Stimulated activated CD4-positive, alpha-beta T cell treated with anti-CD3 and anti-CD28 coated beads, Interleukin-12 subunit alpha, Interleukin-12 subunit beta, amount 100 ng/mL, for 24 hours (primary cell): ENCODE results near the gene DHPS.
"Not testable (repeated sequence)": the region's sequence is repeated elsewhere in the genome, so short reads cannot be mapped to it uniquely, and the experiment has no call there.

Experiments
- DNase-seq, 2 experiments: peaks; one replicate each; pipeline ENCODE4 v3.0.0-alpha.2; 2020; ENCODE audit warnings: low read depth in 2 of 2

DHPS gene

DNA sequence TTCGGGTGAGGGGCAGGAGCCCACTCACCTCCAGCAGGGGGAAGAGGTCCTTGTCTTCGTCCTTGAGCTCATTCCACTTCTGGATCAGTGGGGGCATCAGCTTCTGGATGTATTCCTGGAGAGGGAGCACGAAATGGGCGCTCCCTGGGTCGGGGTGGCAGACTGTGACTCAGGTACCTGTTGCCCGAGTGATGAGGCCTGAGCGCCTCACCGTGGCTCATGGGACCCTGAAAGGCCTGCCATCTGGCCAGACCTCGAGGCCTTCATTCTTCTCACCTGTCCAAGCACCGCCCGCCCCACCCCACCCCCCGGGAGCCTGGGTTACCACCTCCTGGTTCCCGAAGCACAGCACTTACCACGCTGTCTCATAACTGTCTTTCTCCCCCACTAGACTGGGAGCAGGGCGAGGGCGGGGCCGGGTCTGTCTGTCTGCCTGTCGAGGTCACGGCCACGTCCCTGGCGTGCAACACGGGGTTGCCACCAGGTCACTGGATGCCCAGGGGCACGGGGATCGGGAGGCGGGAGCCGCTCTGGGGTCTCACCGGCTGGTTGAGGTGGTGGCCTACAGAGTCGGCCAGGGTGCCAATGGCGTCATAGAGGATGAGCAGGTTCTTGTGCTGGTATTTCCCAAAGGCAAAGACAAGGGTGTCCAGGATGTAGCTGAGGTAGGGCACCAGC lies 24.1 kb upstream of the DHPS start:
- no peak for DNase-seq

- DNase-seq: no peak
Measured at GRCh38 chr19:12705169-12705568, 23.5 kb upstream of the DHPS start.

DNA sequence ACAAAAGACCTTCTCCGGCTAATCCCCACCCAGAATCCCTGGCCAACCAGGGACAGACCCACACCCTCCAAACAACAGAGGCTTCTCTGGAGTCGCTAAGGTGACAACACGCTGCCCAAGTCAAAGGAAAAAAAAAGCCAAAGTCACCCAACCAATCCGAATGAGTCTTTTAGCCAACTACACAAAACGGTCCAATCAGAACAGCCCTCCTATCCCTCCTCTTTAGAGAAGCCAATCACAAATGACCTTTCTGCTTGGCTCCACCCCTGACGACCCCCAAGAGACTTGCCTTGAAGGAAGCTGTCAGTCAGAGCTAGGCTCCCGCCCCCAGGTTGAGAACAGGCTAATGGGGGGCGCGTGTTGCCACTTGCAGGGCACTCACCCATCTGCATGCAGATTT lies 21.4 kb upstream of the DHPS start:
- DNase-seq: no peak

DNA sequence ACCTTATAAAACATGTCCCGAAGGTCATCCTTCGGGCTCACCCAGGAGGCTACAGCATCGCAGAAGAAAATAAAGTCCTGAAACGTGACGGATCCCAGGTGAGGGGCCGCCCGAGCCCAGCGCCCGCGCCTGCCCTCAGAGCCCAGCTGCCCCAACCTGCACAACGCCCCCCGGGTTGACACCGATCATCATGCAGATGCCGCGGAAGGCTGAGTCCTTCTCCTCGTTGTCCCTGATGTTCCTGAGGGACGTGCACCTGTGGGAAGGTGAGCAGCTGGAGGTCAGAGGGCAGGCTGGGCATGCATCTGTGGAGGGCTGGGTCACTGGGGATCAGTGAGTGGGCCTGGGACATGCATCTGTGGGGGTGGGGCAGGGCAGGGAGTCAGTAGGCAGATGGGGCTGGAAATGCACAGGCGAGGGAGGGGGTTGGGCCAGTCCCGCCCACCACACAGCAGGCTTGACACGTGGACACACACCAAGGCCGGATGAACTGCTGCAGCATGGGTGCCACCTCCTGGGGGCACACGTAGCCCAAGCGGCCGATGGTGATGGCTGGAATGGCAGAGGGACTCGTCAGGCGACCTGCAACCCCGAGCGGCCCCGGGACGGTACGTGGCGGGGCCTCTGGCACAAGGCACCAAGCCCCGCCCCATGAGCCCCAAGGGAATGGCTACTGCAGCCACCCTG lies 20.1 kb upstream of the DHPS start:
- no peak for DNase-seq

DNA sequence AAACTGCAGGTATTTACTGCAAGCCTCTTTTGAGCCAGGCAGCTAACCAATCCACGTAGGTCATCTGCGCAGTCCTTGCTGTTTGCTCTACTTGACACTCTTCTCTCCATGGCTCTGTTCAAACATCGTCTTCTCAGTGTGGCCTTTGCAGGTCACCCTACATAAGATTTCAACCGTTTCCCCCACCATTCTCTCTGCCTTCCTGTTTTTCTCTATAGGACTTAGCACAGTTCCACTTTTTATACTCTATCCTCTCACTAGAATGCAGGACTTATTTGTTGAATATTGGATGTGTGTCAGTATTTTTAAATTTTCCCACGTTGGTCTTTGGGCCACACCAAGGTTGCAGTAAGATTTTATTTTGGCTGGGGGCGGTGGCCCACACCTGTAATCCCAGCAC lies 16.5 kb upstream of the DHPS start:
- DNase-seq: no peak

DNA sequence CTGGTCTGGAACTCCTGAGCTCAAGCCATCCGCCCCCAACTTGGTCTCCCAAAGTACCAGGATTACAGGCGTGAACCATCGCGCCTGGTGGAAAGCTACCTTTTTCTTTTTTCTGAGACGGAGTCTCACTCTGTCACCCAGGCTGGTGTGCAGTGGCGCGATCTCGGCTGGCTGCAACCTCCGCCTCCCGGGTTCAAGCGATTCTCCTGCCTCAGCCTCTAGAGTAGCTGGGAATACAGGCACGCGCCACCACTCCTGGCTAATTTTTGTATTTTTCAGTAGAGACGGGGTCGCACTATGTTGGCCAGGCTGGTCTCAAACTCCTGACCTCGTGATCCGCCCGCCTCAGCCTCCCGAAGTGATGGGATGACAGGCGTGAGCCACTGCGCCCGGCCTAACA lies 15.7 kb upstream of the DHPS start:
- not testable (repeated sequence) for DNase-seq

GRCh38 chr19:12696366-12697335 lies 15.0 kb upstream of the DHPS start, which contains the start of gene FBXW9:
Gene FBXW9 (minus strand): TSS chr19:12696631. CDS start chr19:12696581, 50 bp downstream.
- DNase-seq: peak; percentile 95 to 98

DNA sequence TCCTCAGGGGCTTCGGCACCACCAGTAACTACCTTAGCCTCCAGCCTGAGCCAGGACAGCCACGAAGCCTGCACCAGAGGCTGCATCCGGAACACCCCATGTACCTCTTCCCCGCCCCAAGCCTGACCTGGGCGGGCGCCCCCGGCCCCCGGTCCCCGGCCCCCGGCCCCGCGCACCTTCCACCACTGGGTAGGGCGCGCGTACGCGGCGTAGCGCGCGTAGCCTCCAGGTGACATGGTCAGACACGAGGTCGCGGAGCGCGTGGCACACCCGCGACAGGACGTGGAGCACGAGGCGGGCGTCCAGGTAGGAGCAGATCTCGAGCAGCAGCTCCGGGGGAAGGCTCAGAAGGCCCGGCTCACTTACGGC lies 14.3 kb upstream of the DHPS start:
- no peak for DNase-seq

DNA sequence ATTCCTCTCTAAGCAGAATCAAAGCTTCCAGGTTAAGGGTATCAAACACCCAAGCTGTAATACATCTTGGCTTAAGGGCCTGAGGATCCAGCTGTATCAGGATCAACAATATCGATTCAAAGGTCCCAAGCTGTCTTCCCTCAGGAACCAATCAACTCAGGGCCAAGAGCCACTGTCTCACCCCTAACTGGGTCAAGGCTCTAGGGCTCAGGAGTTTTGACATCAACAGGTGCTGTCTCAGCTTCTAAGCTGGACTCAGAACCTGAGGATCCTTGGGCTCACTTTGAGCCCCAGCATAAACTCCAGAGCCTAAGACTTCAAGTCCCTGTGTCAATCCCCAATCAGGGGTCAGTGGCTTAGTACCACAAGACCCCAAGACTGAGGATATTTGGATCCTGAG lies 13.8 kb upstream of the DHPS start:
- no peak for DNase-seq

DNA sequence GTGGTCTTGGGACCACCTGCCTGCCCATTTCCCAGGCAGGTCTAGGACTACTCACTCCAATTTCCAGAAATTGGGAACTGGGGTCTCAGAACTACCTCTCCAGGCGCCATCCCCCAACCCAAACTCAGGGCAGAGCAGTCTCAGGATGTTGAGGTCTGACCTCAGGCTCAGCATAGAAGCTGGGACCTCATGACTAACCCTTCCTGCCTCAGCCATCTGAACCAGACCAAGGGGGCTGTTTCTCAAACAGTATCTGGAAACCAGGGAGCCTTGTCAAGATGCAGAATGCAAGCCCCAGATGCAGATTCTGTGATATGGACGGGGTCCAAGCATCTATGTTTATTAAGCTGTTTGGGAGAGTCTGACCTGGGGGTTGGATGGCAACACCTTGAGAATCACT lies 13.4 kb upstream of the DHPS start:
- no peak for DNase-seq

DNA sequence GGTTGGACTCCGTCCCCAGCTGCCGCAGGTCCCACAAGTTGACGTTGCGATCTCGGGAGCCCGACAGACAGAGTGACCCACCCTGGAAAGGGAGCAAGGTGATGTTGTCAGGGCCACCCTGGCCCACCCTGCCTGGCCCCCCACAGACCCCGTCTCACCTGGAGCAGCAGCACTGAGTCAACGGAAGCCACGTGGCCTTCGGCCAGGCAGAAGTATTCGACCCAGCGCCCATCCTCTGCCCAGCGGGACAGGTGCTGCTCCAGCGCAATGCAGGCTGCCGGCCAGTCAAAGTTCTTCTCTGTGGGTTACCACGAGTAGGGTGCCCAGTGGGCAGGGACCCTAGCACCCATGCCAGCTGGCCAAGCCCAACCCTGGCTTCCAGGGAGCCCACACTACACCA lies 13.0 kb upstream of the DHPS start:
- no peak for DNase-seq

- no peak for DNase-seq
Measured at GRCh38 chr19:12692960-12693359, 11.3 kb upstream of the DHPS start.

DNA sequence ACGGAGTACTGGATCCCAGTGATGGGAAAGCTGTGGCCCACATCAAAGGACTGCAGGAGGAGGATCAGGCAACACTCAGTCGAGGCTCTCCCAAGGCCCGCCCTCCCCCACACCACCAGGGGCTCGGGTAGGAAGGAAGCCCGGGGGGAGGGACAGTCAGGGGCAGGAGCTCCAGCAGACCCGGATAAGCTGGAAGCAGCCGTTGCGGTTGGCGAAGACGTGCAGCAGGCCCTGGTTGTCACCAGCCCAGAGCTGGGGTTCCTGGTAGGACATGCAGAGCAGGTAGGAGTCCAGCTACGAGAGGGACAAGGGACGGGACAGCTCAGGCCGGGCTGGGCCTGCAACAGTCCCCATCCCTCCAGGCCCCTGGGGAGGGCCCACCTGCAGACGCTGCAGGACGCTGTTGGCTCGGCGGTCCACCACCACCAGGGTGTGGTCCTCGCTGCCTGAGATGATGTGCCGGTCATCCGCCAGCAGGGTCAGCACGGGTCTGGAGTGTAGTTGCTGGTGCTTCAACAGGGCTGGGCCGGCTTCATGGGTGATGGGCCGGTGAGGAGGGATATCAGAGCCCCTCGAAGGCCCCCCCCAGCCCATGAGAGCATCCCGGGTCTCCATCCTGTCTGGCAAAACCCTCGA lies 8.0 kb upstream of the DHPS start:
- DNase-seq: no peak

DNA sequence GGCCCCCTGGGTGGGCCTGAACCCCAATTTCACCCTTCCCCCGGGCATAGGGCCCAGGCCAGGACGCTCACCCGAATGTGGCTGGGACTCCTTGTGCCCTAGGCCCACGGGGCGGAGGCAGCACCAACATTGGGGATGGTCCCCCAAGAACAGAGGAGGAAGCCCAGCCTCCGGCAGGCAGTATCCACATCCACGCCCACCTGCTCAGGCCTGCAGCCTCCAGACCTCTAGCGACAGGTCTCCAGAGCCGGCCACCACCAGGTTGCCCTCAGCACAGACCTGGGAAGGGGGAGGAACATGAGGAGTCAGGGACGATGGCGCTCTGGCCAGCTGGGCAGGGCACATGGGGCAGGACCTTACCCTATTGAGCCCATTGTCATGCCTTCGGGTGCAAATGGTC lies 7.3 kb upstream of the DHPS start:
- DNase-seq: no peak

GRCh38 chr19:12687496-12688196 lies 6.0 kb upstream of the DHPS start, which contains the start of gene GNG14:
Gene GNG14 (plus strand): TSS chr19:12687998. CDS start chr19:12688049, 51 bp downstream.
- no peak for DNase-seq

DNA sequence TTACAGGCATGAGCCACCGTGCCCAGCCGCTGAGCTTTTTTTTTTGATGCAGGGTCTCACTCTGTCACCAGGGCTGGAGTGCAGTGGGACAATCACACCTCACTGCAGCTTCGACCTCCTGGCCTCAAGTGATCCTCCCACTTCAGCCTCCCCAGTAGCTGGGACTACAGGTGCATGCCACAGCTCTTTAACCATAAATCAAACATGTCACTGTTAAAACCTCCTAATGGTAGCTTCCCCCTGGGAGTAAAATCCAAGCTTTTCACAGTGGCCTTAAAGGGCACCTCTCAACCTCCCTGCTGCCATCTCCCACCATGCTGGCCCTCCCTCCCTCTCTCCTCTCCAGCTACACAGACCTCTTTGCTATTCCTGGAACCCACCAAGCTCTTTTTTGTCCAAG lies 4.2 kb upstream of the DHPS start:
- no peak for DNase-seq

DNA sequence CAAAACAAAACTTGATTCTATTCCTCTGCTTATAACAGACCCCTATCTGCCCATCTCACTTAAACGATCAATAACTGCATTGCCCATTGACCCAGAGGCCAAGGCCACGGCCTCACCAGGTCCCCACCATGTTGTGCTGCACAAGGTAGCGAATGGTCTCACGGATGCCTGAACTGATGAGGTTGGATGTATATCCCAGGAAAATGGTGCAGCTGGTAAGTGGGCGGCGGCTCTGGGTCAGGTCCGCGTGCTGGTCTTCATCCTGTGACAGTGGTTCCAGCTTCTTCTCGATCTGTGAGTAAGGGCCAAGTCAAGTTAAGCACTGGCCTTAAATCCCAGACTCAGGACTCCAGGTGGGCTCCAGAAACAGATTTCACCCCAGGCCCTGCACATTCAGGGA lies 1.6 kb downstream of the DHPS start:
- DNase-seq: no peak

- DNase-seq: not testable (repeated sequence)
Measured at GRCh38 chr19:12678039-12678438, 3.6 kb downstream of the DHPS start.

DNA sequence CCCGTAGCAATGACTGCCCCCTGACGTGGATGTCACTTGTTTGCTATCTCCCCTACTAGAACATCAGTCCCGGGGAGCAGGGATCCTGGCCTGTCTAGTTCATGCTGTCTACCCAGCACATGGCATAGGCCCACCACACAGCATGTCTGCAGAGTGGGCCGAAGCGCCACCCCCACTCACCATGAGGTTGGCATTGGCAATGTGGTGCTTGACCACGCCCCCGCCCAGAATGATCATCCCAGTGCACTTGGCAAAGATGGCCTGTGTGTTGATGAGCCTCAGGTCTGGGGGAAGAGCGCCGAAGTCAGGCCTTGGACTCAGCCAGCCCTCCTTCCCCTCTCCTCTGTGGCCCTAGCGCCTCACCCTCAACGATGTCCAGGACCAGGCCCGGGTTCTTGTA lies 4.8 kb downstream of the DHPS start:
- DNase-seq: no peak

GRCh38 chr19:12676384-12676792 lies 5.3 kb downstream of the DHPS start:
- peak; percentile 66 to 93 for DNase-seq

GRCh38 chr19:12675940-12676339 lies 5.7 kb downstream of the DHPS start:
- DNase-seq: no peak
